Astrocyte (in vitro differentiated cells and primary cell): ENCODE results near the gene PGC. TPM values are rescaled to one million over a fixed set of nuclear protein-coding genes. Genes with fewer than 3 reads are reported as not detected.

ENCODE experiments used
- DNase-seq: peaks from one replicate; pipeline ENCODE4 v3.0.0-alpha.2; 2010; ENCODE audit warnings: low read depth
- FAIRE-seq: peaks from 2 replicates; lab custom pipeline; 2011; peaks lifted over from hg19 to GRCh38; lab: Jason Lieb, UNC
- H2AFZ ChIP-seq: 2 replicates; pipeline ENCODE4 v1.6.0; 2012; ENCODE audit warnings: low read depth, low read length, inconsistent platforms
- H3K27ac ChIP-seq: 2 replicates; pipeline ENCODE4 v1.5.1; 2011; ENCODE audit warnings: low read depth, low read length, inconsistent platforms
- H3K27me3 ChIP-seq: 2 replicates; pipeline ENCODE4 v1.6.0; 2011; ENCODE audit warnings: low read length, inconsistent platforms; ENCODE audit not compliant: insufficient read depth
- H3K36me3 ChIP-seq: 2 replicates; pipeline ENCODE4 v1.5.1; 2011; ENCODE audit warnings: low read length, inconsistent platforms; ENCODE audit not compliant: insufficient read depth
- H3K4me1 ChIP-seq: 2 replicates; pipeline ENCODE4 v1.5.1; 2011; ENCODE audit warnings: low read length, inconsistent platforms; ENCODE audit not compliant: insufficient read depth
- H3K4me2 ChIP-seq: 2 replicates; pipeline ENCODE4 v1.6.0; 2012; ENCODE audit warnings: low read length, inconsistent platforms
- H3K4me3 ChIP-seq: 2 replicates; pipeline ENCODE4 v1.5.1; 2011; ENCODE audit warnings: low read depth, mild to moderate bottlenecking, low read length, inconsistent platforms; ENCODE audit not compliant: insufficient read depth
- H3K79me2 ChIP-seq: 2 replicates; pipeline ENCODE4 v1.6.0; 2012; ENCODE audit warnings: mild to moderate bottlenecking, low read length, inconsistent platforms; ENCODE audit not compliant: insufficient read depth
- H3K9ac ChIP-seq: 2 replicates; pipeline ENCODE4 v1.6.0; 2012; ENCODE audit warnings: mild to moderate bottlenecking, low read length, inconsistent platforms
- H3K9me3 ChIP-seq: 2 replicates; pipeline ENCODE4 v1.5.1; 2012; ENCODE audit warnings: low read depth, mild to moderate bottlenecking, low read length, inconsistent platforms; ENCODE audit not compliant: insufficient read depth
- H4K20me1 ChIP-seq: 2 replicates; pipeline ENCODE4 v1.6.0; 2012; ENCODE audit warnings: low read length, inconsistent platforms; ENCODE audit not compliant: insufficient read depth
- H3K27ac Mint-ChIP-seq: one replicate; pipeline ENCODE4 v1.8.0; 2021; ENCODE audit warnings: mild to moderate bottlenecking, mixed read lengths; ENCODE audit not compliant: unreplicated experiment
- H3K27me3 Mint-ChIP-seq: one replicate; pipeline ENCODE4 v1.8.0; 2021; ENCODE audit warnings: low read depth, mixed read lengths; ENCODE audit not compliant: unreplicated experiment
- H3K36me3 Mint-ChIP-seq: one replicate; pipeline ENCODE4 v1.8.0; 2021; ENCODE audit warnings: low read depth, mixed read lengths; ENCODE audit not compliant: unreplicated experiment
- H3K4me1 Mint-ChIP-seq: one replicate; pipeline ENCODE4 v1.8.0; 2021; ENCODE audit warnings: low read depth, mixed read lengths; ENCODE audit not compliant: unreplicated experiment
- H3K4me3 Mint-ChIP-seq: one replicate; pipeline ENCODE4 v1.8.0; 2021; ENCODE audit warnings: mild to moderate bottlenecking, moderate library complexity, mixed read lengths; ENCODE audit not compliant: unreplicated experiment
- H3K9me3 Mint-ChIP-seq: one replicate; pipeline ENCODE4 v1.8.0; 2021; ENCODE audit warnings: mild to moderate bottlenecking, mixed read lengths; ENCODE audit not compliant: unreplicated experiment
- CTCF ChIP-seq: IDR thresholded peaks from 2 replicates; pipeline ENCODE4 v1.5.1; 2011; ENCODE audit warnings: low read depth, mild to moderate bottlenecking, inconsistent platforms, low read length, moderate library complexity; ENCODE audit not compliant: insufficient read depth
- EZH2 ChIP-seq: IDR thresholded peaks from 2 replicates; pipeline ENCODE4 v1.6.1; 2012; ENCODE audit warnings: mild to moderate bottlenecking, low read length, inconsistent platforms; ENCODE audit not compliant: insufficient read depth
- total RNA-seq: library from RNA; stranded (reverse); gene quantifications from 2 replicates; pipeline ENCODE4 v1.2.1, GENCODE V29; 2021

Gene PGC
- total RNA-seq, 1 donor from 2014 or later = not detected

GRCh38 chr6:41791305-41791704 lies 44.1 kb upstream of the PGC start:
- TF ChIP-seq CTCF (no peak), EZH2 (no peak)
- H3K36me3 Mint-ChIP-seq = peaks cover 7% of the 10 kb centered on the region
- FAIRE-seq (no peak), DNase-seq (no peak)
- no peak overlapping the region for H3K9ac ChIP-seq
- H3K27me3 Mint-ChIP-seq = no peaks in the 10 kb centered on the region
- H3K4me1 Mint-ChIP-seq = peaks cover 14% of the 10 kb centered on the region
- no peak overlapping the region for H3K27ac Mint-ChIP-seq
- H3K79me2 ChIP-seq = peaks cover 20% of the 10 kb centered on the region
- no peak overlapping the region for H3K4me2 ChIP-seq
- no peak overlapping the region for H2AFZ ChIP-seq
- no peak overlapping the region for H3K4me3 Mint-ChIP-seq
- peaks cover 7% of the 10 kb centered on the region for H4K20me1 ChIP-seq
- H3K36me3 ChIP-seq = peaks cover 31% of the 10 kb centered on the region
- H3K27me3 ChIP-seq = no peaks in the 10 kb centered on the region
- no peaks in the 10 kb centered on the region for H3K9me3 ChIP-seq
- H3K4me3 ChIP-seq = no peak overlapping the region
- no peaks in the 10 kb centered on the region for H3K9me3 Mint-ChIP-seq
- no peak overlapping the region for H3K27ac ChIP-seq
- H3K4me1 ChIP-seq = no peaks in the 10 kb centered on the region

GRCh38 chr6:41790045-41790444 lies 42.8 kb upstream of the PGC start:
- Histone ChIP-seq H3K9ac (no peak overlapping the region), H3K27me3 (no peaks in the 10 kb centered on the region), H3K4me1 (peaks cover 6% of the 10 kb centered on the region), H3K4me2 (no peak overlapping the region), H3K4me3 (no peak overlapping the region), H3K36me3 (peaks cover 31% of the 10 kb centered on the region), H3K79me2 (peaks cover 20% of the 10 kb centered on the region), H3K27ac (no peak overlapping the region), H4K20me1 (peaks cover 13% of the 10 kb centered on the region), H3K9me3 (no peaks in the 10 kb centered on the region), H2AFZ (no peak overlapping the region)
- Mint-ChIP-seq H3K27me3 (no peaks in the 10 kb centered on the region), H3K27ac (no peak overlapping the region), H3K4me3 (no peak overlapping the region), H3K9me3 (no peaks in the 10 kb centered on the region), H3K36me3 (peaks cover 7% of the 10 kb centered on the region), H3K4me1 (peaks cover 16% of the 10 kb centered on the region)
- FAIRE-seq = no peak
- no peak for TF ChIP-seq EZH2
- no peak for TF ChIP-seq CTCF
- DNase-seq = no peak

GRCh38 chr6:41789390-41789724 lies 42.2 kb upstream of the PGC start:
- H3K36me3 ChIP-seq = peaks cover 31% of the 10 kb centered on the region
- Mint-ChIP-seq H3K4me3 (peak overlapping the region; percentile 99), H3K4me1 (peaks cover 16% of the 10 kb centered on the region), H3K36me3 (peaks cover 7% of the 10 kb centered on the region), H3K27me3 (no peaks in the 10 kb centered on the region), H3K9me3 (no peaks in the 10 kb centered on the region), H3K27ac (peak overlapping the region; percentile 23)
- peak overlapping the region; percentile 99 for H3K4me2 ChIP-seq
- no peak overlapping the region for H3K4me3 ChIP-seq
- TF ChIP-seq EZH2 = no peak
- no peak for TF ChIP-seq CTCF
- peaks cover 16% of the 10 kb centered on the region for H4K20me1 ChIP-seq
- peaks cover 6% of the 10 kb centered on the region for H3K4me1 ChIP-seq
- H3K9ac ChIP-seq = peak overlapping the region; percentile 20
- no peaks in the 10 kb centered on the region for H3K9me3 ChIP-seq
- H2AFZ ChIP-seq = no peak overlapping the region
- no peak for FAIRE-seq
- H3K27ac ChIP-seq = no peak overlapping the region
- H3K27me3 ChIP-seq = no peaks in the 10 kb centered on the region
- peaks cover 20% of the 10 kb centered on the region for H3K79me2 ChIP-seq
- DNase-seq = no peak
